HG03060 (cell line): ENCODE results near the gene ITIH2.

Experiments
- ATAC-seq: cut with Tn5 transposase; IDR thresholded peaks from one replicate; pipeline ENCODE4 v1.9.1; 2021; ENCODE audit warnings: low read depth, moderate number of reproducible peaks; ENCODE audit not compliant: unreplicated experiment

Gene ITIH2

DNA sequence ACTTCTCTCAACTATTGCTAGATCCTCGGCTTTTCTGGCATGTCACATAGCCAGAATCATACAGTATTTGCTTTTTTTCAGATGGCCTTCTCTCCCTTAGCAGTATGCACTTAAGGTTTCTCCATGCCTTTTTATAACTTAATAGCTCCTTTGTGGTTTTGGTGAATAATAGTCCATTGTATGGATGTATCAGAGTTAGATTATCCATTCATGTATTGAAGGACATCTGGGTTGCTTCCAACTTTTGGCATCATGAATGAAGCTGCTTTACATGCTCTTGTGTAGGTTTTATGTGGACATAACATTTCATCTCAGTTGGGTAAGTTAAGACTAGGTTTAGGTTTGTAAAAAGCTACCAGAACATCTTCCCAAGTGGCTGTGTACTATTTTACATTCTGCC, 89.4 kb downstream of the ITIH2 start:
- ATAC-seq: no peak

DNA sequence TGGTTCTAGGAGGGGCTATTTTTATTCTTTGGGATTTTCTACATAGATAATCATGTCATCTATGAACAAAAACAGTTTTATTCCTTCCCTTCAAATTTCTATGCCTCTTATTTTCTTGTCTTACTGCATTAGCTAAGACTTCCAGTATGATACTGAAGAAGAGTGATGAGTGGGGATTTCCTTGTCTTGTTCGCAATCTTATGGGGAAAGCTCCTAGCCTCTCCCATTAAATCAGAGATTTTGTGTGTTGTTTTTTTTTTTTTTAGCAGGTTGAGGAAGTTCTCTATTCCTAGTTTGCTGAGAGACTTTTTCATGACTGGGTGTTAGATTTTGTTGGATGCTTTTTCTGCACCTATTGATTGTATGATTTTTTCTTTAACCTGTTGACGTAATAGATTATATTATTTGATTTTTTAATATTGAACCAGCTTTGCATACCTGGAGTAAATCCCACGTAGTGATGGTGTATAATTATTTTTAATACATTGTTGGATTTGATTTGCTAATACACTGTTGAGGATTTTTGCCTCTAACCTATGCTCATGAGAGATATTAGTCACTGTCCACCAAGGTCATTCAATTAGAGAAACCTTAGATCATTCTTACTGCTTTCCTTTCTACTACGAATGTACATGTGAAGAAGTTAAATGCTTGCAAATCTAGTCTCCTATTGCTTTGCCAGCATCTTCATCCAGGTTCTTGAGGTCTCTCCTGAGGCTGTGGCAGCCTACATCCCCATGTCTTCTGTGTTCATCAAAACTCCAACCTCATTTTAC, 91.3 kb downstream of the ITIH2 start:
- no peak for ATAC-seq

DNA sequence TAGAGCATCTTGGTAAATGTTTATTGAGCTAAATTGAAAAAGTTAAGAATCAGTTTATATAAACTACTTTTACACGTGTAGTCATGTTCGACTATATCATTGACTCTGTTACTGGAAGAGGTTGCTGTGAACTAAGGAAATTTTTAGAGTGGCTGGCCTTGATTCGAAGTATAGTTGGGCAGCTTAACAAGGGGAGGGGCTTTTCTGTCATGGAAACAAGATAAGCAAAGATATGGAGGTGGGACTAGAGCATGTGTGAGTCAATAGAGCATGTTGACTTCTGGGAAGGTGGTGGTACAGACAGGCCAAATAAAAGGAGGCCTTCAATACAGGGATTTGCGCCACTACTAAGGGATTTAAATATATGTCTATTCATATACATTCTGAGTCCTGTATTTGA, 92.5 kb downstream of the ITIH2 start:
- no peak for ATAC-seq

GRCh38 chr10:7797582-7797981, 94.5 kb downstream of the ITIH2 start:
- ATAC-seq: no peak
